ENCODE results near the gene SNX22.

The SNX22 gene

DNA sequence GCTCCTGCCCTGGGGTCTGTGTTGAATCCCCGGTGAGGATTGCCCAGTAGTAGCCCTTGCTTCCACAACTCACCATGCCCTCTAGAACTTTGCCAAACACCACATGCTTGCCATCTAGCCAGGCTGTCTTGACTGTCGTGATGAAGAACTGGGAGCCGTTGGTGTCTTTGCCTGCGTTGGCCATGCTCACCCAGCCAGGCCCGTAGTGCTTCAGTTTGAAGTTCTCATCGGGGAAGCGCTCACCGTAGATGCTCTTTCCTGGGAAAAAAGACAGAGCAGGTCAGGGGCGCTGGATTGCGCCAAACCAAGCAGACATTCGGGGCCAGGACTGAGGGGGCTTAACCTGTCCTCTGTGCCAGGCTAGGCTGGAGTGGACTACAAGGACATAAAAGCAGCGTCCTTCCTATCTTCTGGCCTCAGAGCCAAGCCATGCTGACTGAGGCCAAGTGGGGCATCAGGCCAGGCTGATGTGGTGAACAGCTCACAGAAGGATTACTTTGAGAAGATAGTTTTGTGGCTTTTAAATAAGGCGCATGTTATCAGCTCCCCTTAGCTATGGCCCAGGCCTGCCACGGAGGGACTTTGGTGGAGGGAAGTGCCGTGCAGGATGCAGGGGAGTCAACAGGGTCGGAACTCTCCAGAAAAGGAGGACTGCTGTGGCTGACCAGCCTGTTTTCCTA is 5.3 kb downstream of the SNX22 start:
- DNase-seq (ENCODE audit: low read depth in 2 of 2): no peak

DNA sequence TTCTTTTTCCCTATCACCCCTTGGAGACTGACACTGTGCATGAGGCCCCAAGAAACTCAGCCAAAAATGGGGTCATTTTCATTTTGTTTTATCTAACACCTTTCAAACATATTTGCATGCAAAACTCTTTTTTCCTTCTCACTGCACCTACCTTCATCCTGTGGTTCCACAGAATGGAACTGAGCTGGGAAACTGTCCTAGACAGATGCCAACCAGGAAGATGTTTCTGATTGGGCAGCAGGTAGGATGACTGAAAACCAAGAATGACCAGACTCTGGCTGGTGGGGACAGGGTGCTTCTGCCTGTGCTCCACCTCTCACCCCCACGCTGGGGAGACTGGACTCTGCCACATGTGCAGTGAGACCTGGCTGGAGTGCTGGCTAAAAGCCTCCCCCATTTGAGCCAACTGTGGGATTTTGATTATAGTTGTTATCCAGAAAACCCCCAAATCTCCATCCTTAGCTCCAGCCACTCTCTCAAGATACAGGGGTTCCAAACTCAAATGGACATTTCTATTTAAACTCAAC is 6.1 kb downstream of the SNX22 start:
- no peak for DNase-seq (ENCODE audit: low read depth in 2 of 2)

DNA sequence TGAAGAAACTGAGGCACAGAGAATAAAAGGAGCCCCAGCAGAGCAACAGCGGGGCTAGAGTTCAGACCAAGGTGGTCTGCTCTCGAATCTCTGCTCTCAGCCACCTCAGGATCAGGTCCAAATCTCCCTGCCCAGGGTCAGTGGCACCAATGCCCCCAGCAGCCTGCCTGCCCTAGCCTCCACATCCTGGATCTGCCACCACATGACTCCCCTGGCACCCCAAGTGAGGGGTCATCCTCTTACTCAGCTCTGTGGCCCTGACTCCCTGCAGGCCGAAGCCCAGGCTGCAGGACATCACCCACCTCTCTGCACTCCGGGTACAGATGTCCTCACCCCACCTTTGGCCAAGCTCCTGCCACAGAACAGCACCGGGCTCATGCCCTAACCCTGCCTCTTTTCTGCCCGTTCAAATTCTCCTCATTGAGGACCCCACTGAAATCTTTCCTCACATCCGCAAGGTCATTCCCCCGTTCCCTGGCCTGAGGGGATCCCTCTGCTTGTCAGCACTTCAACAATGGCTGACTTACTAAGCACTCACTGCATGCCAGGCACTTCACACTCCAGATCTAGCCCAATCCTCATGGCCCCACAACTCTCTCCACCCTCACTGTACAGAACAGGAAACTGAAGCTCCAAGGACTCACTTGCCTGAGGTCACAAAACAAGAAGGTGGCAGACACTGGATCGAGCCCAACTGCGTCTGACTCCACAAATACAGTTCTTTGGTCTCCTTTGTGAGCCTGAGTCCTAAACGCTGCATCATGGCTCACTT is 7.0 kb downstream of the SNX22 start:
- no peak for DNase-seq (ENCODE audit: low read depth in 2 of 2)

DNA sequence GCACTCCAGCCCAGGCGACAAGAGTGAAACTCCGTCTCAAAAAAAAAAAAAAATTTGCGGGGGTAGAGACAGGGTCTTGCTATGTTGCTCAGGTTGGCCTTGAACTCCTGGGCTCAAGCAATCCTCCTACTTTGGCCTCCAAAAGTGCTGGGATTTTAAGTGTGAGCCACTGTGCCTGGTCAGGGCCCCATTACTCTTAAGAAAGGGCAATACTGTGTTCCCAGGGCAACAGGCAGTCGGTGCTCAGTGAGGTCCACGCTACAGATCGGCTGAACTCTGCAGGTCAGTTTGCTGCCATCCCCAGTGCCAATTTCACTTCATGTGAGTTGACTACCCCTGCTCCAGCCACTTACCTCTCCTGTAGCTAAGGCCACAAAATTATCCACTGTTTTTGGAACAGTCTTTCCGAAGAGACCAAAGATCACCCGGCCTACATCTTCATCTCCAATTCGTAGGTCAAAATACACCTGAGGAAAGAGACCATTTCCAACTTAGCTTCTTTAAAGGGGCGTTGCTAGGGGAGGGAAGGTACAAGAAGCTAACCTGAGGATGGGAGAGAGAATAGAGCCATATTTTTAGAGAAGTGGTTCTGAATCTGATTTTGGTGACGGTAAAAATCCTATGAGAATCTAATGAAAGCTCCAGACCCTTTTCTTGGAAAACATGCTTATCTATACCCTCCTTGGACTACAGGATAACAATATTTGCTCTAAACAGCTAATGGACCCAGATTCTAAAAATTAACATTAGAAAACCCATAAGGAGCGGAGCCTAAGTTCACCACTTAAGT is 10.4 kb downstream of the SNX22 start:
- no peak for DNase-seq (ENCODE audit: low read depth in 2 of 2)

DNA sequence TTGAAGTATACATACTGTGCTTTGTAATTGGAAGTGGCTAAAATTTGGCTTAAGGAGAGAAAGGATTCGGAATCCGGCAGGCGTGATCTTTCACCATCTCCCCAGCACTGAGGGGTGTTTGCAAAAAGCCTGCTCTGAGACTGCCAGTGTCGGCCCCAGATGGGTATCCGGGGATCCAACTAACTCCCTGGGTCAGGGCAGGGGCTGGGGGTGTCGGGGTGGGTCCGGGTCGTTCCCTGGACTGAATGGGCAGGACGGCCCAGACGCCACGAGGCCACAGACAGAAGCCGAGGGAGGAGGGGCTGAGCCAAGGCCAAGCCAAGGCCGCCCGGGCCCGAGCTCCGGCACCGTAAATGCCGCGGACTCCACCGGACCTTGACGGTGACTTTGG is 10.9 kb downstream of the SNX22 start:
- no peak for DNase-seq (ENCODE audit: low read depth in 2 of 2)

DNA sequence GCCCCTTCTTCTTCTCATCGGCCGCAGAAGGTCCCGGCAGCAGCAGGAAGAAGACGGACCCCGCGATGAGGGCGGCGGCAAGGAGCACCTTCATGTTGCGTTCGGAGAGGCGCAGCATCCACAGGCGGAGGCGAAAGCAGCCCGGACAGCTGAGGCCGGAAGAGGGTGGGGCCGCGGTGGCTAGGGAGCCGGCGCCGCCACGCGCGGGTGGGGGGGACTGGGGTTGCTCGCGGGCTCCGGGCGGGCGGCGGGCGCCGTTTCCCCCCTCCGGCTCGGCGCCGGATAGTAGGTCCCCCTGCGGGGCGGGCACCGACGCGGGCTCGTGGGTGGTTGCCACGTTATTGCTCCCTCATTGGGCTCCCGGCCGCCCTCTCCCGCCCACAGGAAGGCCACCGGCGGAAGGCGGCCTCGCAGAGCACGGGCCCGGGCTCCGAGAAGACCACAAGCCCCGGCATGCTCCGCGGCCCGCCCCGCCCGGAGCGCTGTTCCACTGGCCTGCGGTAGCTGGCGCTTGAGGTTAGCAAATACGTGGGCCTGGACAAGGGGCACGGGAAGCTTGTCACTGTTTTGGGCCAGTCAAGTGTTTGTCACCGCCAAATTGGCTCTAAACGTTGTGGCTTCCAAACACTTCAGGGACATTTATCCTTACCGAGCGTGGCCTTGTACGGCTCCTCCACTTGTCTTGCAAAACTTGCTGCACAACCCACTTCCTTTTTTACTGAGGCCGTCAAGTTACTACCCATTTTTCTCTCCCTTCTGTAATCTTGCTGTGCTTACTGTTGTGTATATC is 11.5 kb downstream of the SNX22 start, which contains the start of gene PPIB:
Gene PPIB (minus strand): TSS at position 154 of the 790 bp plus-strand sequence. CDS start 36 bp downstream, at position 118.
- peak; percentile 94 to 95 for DNase-seq (ENCODE audit: low read depth in 2 of 2)

DNA sequence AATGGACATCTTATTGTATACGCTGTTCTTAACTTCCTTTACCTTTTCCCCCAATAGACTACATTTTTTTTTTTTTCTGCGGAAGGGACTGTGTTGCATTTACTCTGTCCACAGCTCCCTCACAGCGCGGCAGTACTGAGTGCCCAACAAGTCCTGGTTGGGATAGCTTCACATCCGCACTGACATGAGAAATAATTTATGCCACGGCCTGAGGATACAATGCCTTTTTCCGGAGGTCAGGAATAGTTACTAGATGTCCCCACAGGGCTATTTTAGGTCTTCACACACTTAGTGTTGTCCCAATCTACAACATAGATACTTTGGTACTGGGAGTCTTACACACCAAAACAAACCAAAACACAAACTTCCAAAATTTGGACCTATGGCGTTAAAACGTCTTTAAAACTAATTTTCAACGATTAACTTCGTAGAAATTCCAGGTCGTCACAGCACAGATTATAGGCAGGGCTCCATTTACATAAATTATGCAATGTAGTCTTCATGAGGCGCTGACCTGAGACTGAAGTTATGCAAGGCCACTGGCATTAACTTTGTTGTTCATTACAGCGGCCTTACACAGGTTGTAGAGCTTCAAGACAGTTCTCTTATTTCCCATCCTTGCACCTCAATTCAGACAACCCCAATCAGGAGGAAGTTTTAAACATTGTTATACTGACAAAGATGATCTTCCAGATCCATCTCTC is 12.3 kb downstream of the SNX22 start:
- no peak for DNase-seq (ENCODE audit: low read depth in 2 of 2)

DNA sequence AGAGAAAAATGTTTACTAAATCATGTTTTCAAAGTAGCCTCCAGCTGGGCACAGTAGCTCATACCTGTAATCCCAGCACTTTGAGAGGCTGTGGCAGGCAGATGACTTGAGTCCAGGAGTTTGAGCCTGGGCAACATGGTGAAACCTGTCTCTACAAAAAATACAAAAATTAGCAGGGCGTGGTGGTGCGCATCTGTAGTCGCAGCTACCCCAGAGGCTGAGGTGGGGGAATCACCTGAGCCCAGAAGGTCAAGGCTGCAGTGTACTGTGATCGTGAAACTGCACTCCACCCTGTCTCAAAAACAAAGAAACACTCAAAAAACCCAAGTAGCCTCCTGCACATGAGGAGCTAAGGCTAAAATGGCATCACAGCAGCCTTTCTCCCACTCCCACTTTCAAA is 12.9 kb downstream of the SNX22 start:
- DNase-seq (ENCODE audit: low read depth in 2 of 2): no peak

DNA sequence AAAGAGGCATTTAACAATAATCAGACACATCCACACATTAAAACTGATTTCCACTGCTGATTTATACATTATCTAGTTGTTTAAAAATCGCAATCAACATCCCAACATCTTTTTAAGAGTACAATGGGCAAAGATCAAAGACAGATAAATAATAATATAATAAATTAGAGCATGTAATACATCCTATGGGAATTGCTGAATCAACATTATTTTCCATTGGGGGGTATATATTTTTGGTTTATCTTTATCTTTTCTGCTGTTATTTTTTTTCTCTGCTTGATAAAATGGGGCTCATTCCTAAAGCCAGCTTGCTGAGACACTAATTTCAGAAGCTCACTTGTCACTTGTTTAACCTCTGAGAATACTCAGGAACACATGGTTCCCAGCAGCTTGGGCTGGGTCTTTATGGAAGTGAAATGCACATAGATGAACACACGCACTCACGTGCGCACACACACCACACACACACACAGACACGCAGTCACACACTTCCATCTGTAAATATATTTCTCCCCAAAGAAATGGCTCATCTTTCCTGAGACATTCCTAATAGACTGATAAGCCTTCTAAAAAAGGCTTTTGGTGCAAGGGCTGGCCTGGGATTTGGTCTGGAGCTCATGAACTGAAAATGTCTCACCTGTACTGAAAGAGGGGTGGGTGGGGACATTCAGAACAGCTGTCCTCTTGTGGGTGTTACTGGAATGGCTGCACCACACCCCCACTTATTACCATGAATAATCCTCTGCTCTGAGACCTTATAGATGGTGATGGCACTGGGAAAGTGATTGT is 14.8 kb downstream of the SNX22 start:
- DNase-seq (ENCODE audit: low read depth in 2 of 2): no peak

DNA sequence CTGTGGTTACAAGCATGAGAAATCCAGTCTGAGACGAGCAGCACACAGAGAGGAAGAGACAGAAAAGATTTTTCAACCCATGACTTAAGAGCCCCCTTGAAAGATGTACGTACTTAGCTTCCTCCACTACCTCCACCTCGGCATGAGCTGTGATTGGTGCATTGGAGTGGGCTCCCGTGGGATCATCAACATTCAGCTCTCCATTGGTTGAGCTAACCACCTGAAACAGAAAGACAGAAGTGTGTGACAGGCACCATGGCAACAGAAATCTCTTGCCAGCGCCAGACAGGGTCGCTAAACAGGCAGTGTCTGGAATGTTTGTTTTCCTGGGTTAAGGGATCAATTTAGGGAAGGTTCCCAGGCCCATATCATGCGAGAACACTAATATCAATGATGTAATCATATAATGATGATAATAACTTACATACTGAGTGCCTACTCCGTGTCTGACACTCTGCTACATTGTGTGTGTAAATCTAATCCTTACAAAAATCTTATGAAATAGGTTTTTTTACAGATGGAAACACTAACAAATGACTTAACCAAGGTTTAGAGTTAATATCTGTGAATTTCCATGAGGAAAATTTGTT is 28.8 kb downstream of the SNX22 start:
- no peak for DNase-seq (ENCODE audit: low read depth in 2 of 2)

DNA sequence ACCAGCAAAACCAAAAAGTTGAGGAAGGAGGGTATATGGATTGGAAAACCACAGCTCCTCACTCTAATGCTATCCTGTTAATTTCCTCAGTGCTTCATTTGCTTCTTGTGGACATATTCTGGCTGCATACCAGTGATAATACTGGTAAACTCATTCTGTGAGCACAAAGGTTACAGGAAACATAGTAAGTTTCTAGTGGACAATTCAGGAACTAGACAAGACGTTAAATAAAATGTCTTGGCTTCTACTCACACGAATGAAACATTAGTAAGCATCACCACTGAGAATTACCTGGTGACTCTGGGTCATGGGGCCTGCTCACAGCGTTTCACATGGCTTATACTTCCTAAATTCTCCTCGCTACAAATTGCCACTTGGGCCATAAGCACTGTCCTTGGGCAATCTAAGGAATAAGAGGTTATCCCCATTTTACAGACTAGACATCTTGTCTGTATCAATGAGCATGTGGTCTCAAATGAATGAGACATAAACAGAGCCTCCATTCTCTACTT is 31.4 kb downstream of the SNX22 start:
- DNase-seq (ENCODE audit: low read depth in 2 of 2): no peak

DNA sequence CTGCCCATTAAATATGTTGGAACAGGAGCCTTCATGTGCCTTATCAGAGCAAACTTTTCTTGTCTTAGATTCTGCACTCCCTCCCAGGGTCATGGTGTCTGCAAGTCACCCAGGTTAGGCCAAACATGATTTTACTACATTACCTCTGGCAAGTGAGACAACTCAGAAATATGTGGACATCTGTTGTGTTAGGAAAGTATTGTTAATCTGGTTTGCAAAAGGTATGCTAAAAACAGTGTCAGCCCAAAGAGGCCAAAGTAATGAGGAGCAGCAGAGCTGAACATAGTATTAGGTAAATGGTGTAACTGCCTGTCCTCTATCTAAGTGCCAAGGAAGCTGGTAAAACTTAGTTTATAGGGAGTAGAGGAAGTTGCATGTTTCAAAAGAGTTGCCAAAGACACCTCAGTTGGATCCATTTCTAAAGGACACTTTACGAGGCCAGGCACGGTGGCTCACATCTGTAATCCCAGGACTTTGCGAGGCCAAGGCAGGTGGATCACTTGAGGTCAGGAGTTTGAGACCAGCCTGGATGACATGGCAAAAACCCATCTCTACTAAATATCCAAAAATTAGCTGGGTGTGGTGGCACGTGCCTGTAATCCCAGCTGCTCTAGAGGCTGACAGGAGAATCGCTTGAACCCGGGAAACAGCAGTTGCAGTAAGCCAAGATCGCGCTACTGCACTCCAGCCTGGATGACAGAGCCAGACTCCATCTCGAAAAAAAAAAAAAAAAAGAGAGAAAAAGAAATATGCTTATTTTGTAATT is 33.8 kb downstream of the SNX22 start:
- no peak for DNase-seq (ENCODE audit: low read depth in 2 of 2)

DNA sequence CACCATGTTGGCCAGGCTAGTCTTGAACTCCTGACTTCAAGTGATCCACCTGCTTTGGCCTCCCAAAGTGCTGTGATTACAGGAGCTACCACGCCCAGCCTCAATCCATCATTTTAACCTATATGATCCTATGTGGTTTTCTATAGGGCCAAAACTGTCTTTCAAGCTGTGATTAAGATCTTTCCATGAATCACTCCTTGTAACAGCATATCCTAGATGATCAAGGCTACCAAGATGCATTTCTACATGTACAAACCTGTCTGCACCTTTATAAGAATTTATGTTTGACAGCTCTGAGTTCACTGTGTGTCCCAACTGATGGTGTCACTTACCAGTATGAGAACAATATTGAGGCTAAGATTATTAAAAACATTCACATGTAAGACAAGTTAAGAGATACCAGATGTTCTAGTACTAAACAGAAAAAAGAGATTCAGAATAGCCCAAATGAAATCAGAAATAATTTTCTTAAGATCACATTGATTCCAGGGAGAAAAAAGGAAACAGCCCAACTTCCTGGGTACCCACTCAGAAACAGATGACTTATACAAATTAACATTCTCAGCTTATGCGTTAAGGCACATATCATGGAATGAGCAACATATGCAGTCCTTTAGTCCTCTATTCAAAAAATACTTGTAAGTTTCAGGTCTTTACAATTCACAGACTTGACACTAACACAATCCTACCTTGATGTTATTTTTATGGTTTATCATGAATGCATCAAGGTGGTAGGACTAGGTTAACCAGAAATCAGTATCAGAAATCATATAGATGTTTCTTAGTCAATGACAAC is 36.1 kb downstream of the SNX22 start:
- no peak for DNase-seq (ENCODE audit: low read depth in 2 of 2)

DNA sequence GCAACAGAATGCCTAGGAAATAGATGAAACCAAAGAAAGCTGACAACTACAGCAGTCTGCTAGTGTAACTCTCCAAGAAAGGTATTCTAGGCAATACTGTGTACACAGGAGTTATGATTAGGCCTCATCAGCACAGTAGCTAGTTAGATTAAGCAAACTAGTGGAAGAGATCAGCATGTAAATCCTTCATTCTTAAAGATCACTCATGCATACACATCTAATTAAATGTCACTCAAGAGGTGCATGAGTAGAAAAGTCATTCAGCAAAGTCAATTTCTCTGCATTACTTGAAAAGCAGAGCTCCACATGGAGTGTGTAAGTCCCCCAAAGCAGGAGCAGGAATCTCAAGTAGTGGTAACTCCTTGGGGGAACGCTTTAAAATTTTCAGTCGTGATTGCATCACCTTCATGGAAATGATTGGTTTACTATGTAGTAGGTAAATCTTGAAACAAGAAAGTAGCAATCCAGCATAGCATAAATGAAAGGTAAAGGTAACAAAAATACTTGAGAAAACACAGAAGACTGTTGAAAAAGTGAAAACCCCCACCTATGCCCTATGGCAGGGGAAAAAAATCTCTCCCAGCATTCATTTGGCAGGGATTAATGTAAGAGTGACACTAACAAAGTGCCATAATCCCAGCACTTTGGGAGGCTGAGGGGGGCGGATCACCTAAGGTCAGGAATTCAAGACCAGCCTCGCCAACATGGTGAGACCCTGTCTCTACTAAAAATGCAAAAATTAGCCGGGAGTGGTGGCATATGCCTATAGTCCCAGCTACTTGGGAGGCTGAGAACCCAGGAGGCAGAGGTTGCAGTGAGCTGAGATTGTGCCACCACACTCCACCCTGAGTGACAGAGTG is 40.7 kb downstream of the SNX22 start:
- DNase-seq (ENCODE audit: low read depth in 2 of 2): no peak

DNA sequence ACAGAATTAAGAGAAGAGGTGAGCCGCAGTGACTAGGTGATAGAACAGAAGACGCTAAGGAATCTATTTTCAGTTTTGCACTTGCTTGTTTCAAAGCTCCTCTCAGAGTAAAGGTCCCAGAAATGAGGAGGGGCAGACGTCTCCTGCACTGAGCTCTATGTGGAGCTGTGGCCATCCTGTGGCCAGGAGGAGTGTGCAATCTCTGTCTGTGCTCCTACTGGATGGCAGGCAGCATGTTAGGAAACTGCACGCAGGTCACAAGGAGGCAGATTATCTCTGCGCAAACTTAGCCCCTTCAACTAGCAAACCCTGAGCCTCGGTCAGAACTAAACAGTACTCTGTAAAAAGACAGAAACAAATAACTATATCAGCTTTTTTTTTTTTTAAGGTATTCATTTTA is 42.4 kb downstream of the SNX22 start:
- no peak for DNase-seq (ENCODE audit: low read depth in 2 of 2)

DNA sequence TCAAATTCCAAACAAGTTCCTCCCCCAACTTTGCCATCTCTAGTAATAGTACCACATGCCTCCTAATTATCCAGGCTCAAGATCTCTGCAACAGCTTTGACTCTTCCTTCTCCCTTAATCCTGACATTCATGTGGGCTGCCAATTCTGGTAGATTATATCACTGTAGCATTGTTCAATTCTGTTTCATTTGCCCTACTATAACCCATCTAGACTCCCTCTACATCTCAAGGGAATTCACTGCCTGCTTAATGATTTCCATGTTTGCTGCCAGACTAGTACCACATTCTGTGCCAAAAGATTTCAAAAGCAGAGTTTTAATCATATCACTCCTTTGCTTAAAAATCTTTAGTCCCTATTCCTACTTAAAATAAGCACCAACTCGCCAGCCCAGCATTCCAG is 45.9 kb downstream of the SNX22 start:
- no peak for DNase-seq (ENCODE audit: low read depth in 2 of 2)

DNA sequence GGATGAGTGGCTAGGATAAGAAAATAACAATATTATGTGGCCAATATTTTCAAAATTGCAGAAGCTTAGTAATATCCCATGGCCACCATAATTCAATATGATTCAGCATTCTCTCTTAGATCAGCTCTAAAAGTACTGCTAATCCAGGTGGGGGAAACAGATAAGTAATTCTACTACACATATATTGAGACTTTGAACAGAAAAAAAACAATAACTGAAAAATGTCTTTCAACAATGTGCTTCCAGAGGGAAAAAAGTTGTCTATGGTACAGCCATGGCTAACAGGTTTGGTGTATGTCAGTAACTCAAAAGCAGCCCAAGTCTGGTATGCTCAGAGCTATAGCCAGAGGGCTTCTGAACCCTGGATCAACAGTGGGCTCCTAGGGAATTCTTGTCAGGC is 53.7 kb downstream of the SNX22 start:
- no peak for DNase-seq (ENCODE audit: low read depth in 2 of 2)

Measured in activated CD4-positive, alpha-beta T cell treated with anti-CD3 and anti-CD28 coated beads for 24 hours (primary cell).